Adipose tissue (tissue), 3 donors: ENCODE results near the gene RPL13. TPM values are rescaled to one million over a fixed set of nuclear protein-coding genes. Genes with fewer than 3 reads are reported as not detected.
"Not testable (repeated sequence)": the region's sequence is repeated elsewhere in the genome, so short reads cannot be mapped to it uniquely, and the experiment has no call there.

Experiments
- H3K27ac ChIP-seq: one replicate; pipeline ENCODE4 v1.5.1; 2013; ENCODE audit warnings: low read depth, low read length
- WGBS, 3 donors: extraction: QIAGEN DNeasy Blood & Tissue Kit; methylation state at CpG; one replicate each; pipeline ENCODE4 v1.1.7; 2013; 5-methylcytosine and 5-hydroxymethylcytosine counted together
- polyA plus RNA-seq, 3 donors: library from polyadenylated mRNA; stranded (reverse); fragments of 200-250 nt; gene quantifications; one replicate each; pipeline ENCODE4 v1.2.3, GENCODE V29; 2013
- donor health status: healthy with polysubstance abuse.
- donor health status: Bipolar disorder and iron deficiency.
- donor health status: healthy.

Gene RPL13
- polyA plus RNA-seq, 3 donors = 5,860 to 8,120 (median 6,597) TPM

GRCh38 chr16:89584768-89585549 is 24.5 kb downstream of the RPL13 start:
- H3K27ac ChIP-seq = no peak overlapping the region
- WGBS, 3 donors = 64 to 69% (median 69%) methylated on average over 23 to 25 of the region's 25 CpGs

GRCh38 chr16:89586218-89586617 is 25.7 kb downstream of the RPL13 start:
- no peak overlapping the region for H3K27ac ChIP-seq
- 52 to 83% (median 80%) methylated on average over 6 to 7 of the region's 7 CpGs for WGBS, 3 donors

- no peak overlapping the region for H3K27ac ChIP-seq
- WGBS, 3 donors = 71 to 84% (median 74%) methylated on average over 8 to 14 of the region's 25 CpGs
Measured at GRCh38 chr16:89586853-89587252, 26.4 kb downstream of the RPL13 start.

GRCh38 chr16:89587676-89588075 is 27.2 kb downstream of the RPL13 start:
- not testable (repeated sequence) for H3K27ac ChIP-seq
- 96% methylated on average over 5 to 16 of the region's 36 CpGs for WGBS, 3 donors

- WGBS, 3 donors = 92 to 94% (median 93%) methylated on average over 26 of the region's 26 CpGs
- H3K27ac ChIP-seq = no peak overlapping the region
Measured at GRCh38 chr16:89588413-89589109, 28.1 kb downstream of the RPL13 start.

- no peak overlapping the region for H3K27ac ChIP-seq
- 92 to 94% (median 93%) methylated on average over 20 to 21 of the region's 21 CpGs for WGBS, 3 donors
Measured at GRCh38 chr16:89589241-89589926, 28.9 kb downstream of the RPL13 start.

GRCh38 chr16:89593841-89594240 is 33.4 kb downstream of the RPL13 start:
- WGBS, 3 donors = 74 to 79% (median 75%) methylated on average over 15 of the region's 15 CpGs
- no peak overlapping the region for H3K27ac ChIP-seq

GRCh38 chr16:89595330-89596060 is 35.0 kb downstream of the RPL13 start:
- H3K27ac ChIP-seq = no peak overlapping the region
- 92 to 94% (median 93%) methylated on average over 40 to 47 of the region's 47 CpGs for WGBS, 3 donors

GRCh38 chr16:89596061-89596689 is 35.7 kb downstream of the RPL13 start:
- WGBS, 3 donors = 84 to 89% (median 88%) methylated on average over 25 of the region's 25 CpGs

GRCh38 chr16:89596957-89597649 is 36.6 kb downstream of the RPL13 start:
- WGBS, 3 donors = 87 to 89% (median 88%) methylated on average over 19 of the region's 19 CpGs
- no peak overlapping the region for H3K27ac ChIP-seq

More at GRCh38 chr16:89596061-89596689, 35.7 kb downstream of the RPL13 start:
- H3K27ac ChIP-seq = no peak overlapping the region

GRCh38 chr16:89598199-89598598 is 37.7 kb downstream of the RPL13 start:
- 75 to 78% (median 77%) methylated on average over 13 to 14 of the region's 14 CpGs for WGBS, 3 donors
- no peak overlapping the region for H3K27ac ChIP-seq

GRCh38 chr16:89599451-89599858 is 39.0 kb downstream of the RPL13 start:
- WGBS, 3 donors = 30 to 47% (median 42%) methylated on average over 8 of the region's 8 CpGs
- no peak overlapping the region for H3K27ac ChIP-seq

GRCh38 chr16:89599902-89600301 is 39.4 kb downstream of the RPL13 start:
- 76 to 89% (median 87%) methylated on average over 10 of the region's 10 CpGs for WGBS, 3 donors

GRCh38 chr16:89600427-89600826 is 39.9 kb downstream of the RPL13 start:
- 80 to 87% (median 82%) methylated on average over 12 of the region's 12 CpGs for WGBS, 3 donors
- no peak overlapping the region for H3K27ac ChIP-seq

More at GRCh38 chr16:89599902-89600301, 39.4 kb downstream of the RPL13 start:
- no peak overlapping the region for H3K27ac ChIP-seq

- H3K27ac ChIP-seq = no peak overlapping the region
- 68 to 80% (median 76%) methylated on average over 8 of the region's 8 CpGs for WGBS, 3 donors
Measured at GRCh38 chr16:89600956-89601355, 40.5 kb downstream of the RPL13 start.

GRCh38 chr16:89601906-89602272 is 41.4 kb downstream of the RPL13 start:
- 57 to 77% (median 58%) methylated on average over 22 of the region's 22 CpGs for WGBS, 3 donors
- no peak overlapping the region for H3K27ac ChIP-seq

- H3K27ac ChIP-seq = no peak overlapping the region
- WGBS, 3 donors = 1 to 20% (median 5%) methylated on average over 19 to 22 of the region's 22 CpGs
Measured at GRCh38 chr16:89602273-89602951, 41.9 kb downstream of the RPL13 start.
